Right ventricle myocardium superior (tissue), 1 donor: ENCODE results near the gene TENM4. TPM values are rescaled to one million over a fixed set of nuclear protein-coding genes. Genes with fewer than 3 reads are reported as not detected.

Source experiments
- ATAC-seq: fragments of 200-7000 bp; cut with Tn5 transposase; one replicate; pipeline ENCODE4 v1.9.1; 2020; ENCODE audit warnings: mild to moderate bottlenecking; ENCODE audit not compliant: poor library complexity
- DNase-seq: peaks from one replicate; pipeline ENCODE4 v3.0.0-alpha.2; 2020
- intact Hi-C: fragments of 100-400 bp; cut with DNase I; formaldehyde crosslinking; loops from one replicate; pipeline ENCODE4 v1.11.2; 2022
- total RNA-seq: library from RNA; stranded (reverse); fragmentation: NEBNext Ultra II Directional; extraction: Animal tissue kit (Norgen Biotek cat#: 25700); gene quantifications from one replicate; pipeline ENCODE4 v1.2.1, GENCODE V29; 2021
- donor health status: DM: no; HTN: yes; CAD: no; lungs with severe emphysema.

Gene TENM4
- total RNA-seq, 1 donor from 2014 or later: 0.81 TPM

- intact Hi-C loops: no loop called here
- DNase-seq (no peak), ATAC-seq (no peak)
Observed at GRCh38 chr11:79456501-79456900, 15.7 kb upstream of the TENM4 start.

GRCh38 chr11:79453617-79454016 is 12.8 kb upstream of the TENM4 start:
- DNase-seq: no peak
- ATAC-seq: no peak
- intact Hi-C loops: no loop called here

GRCh38 chr11:79449040-79449439 is 8.2 kb upstream of the TENM4 start:
- DNase-seq: no peak
- no peak for ATAC-seq
- intact Hi-C loops: no loop called here

GRCh38 chr11:79447038-79447786 is 6.4 kb upstream of the TENM4 start:
- no peak for ATAC-seq
- DNase-seq: no peak
- intact Hi-C loops: no loop called here

- no peak for DNase-seq
- ATAC-seq: no peak
- intact Hi-C loops: no loop called here
Observed at GRCh38 chr11:79444923-79445322, 4.1 kb upstream of the TENM4 start.

- intact Hi-C loops: no loop called here
- no peak for DNase-seq
- no peak for ATAC-seq
Observed at GRCh38 chr11:79441461-79441875, 638 bp upstream of the TENM4 start.

- ATAC-seq (peak; percentile 32), DNase-seq (peak; percentile 50)
- intact Hi-C loops: no loop called here
Observed at GRCh38 chr11:79439886-79440570, 802 bp downstream of the TENM4 start.

- peak; percentile 3 for ATAC-seq
- intact Hi-C loops: no loop called here
- no peak for DNase-seq
Observed at GRCh38 chr11:79439410-79439885, 1.4 kb downstream of the TENM4 start.

- intact Hi-C loops: no loop called here
- DNase-seq: peak; percentile 34
Observed at GRCh38 chr11:79438631-79439409, 2.0 kb downstream of the TENM4 start.

GRCh38 chr11:79437981-79438630 is 2.7 kb downstream of the TENM4 start:
- intact Hi-C loops: no loop called here
- DNase-seq (no peak), ATAC-seq (no peak)

More at GRCh38 chr11:79438631-79439409, 2.0 kb downstream of the TENM4 start:
- ATAC-seq: no peak

GRCh38 chr11:79437278-79437980 is 3.4 kb downstream of the TENM4 start:
- intact Hi-C loops: no loop called here

GRCh38 chr11:79436919-79437277 is 3.9 kb downstream of the TENM4 start:
- DNase-seq (no peak), ATAC-seq (no peak)
- intact Hi-C loops: no loop called here

More at GRCh38 chr11:79437278-79437980, 3.4 kb downstream of the TENM4 start:
- ATAC-seq (peak; percentile 71), DNase-seq (peak; percentile 80)

- DNase-seq (no peak), ATAC-seq (no peak)
- intact Hi-C loops: no loop called here
Observed at GRCh38 chr11:79434283-79434682, 6.5 kb downstream of the TENM4 start.

GRCh38 chr11:79432138-79432537 is 8.7 kb downstream of the TENM4 start:
- intact Hi-C loops: no loop called here
- ATAC-seq (no peak), DNase-seq (no peak)

- intact Hi-C loops: no loop called here
- ATAC-seq (no peak), DNase-seq (no peak)
Observed at GRCh38 chr11:79431535-79431934, 9.3 kb downstream of the TENM4 start.

- no peak for ATAC-seq
- DNase-seq: no peak
- intact Hi-C loops: no loop called here
Observed at GRCh38 chr11:79430280-79430679, 10.6 kb downstream of the TENM4 start.

- ATAC-seq (no peak), DNase-seq (no peak)
- intact Hi-C loops: no loop called here
Observed at GRCh38 chr11:79428406-79428805, 12.4 kb downstream of the TENM4 start.

GRCh38 chr11:79427611-79428327 is 13.1 kb downstream of the TENM4 start:
- ATAC-seq: no peak
- intact Hi-C loops: no loop called here

More at GRCh38 chr11:79427611-79428327, 13.1 kb downstream of the TENM4 start:
- DNase-seq: no peak
